HG03571 (cell line): ENCODE measurements around the gene RIMS3.

Source experiments
- ATAC-seq: cut with Tn5 transposase; IDR thresholded peaks from one replicate; pipeline ENCODE4 v1.9.1; 2021; ENCODE audit not compliant: unreplicated experiment

The RIMS3 gene

DNA sequence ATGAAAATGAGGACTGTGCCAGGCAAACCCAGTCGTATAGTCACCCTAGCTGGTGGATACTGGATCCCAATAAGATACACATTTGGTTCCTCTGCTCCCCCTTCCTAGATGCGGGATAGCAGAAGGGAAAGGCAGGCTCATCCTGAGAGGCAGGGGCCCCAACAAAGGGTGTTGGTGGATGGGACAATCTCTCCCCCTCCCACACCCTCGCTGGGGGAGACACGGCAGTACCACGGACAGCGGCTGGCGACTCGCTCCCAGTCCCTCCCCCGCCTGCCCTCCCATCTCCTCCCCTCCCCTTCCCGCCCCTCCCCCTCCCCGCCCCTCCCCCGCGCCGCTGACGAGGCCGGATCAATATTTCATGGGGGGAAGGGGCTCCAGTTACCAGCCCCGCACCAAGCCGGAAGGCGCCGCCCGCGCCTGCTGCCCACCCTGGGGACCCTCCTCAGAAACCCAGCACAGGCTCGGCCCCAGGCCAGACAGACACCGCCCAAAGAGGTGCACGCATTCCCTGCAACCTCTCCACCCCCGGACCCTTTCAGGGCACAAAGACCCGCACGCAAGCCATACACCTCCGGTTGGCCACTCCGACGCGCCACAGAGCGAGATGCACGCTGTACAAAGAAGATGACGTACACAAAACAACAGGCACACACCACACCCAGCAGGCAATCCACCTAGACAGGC lies 11.5 kb downstream of the RIMS3 start:
- ATAC-seq: no peak

DNA sequence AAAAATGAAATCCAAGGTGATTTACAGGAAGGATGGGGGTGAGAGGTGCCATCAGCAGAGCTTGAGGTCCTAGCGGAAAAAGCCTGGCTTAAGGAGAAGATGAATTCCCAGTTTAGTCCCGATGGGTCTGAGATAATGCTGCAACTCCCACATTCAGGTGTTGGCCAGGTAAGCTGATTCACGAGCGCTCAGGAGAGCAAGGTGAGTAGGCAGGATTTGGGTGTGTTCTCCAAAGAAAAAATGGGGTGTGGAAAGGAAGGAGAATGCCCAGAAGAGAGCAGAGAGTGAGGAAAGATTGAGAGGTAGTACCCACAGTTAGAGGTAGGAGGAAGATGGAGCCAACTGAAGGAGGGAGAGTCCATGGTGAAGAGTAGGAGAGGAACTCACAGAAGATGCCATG lies 12.5 kb downstream of the RIMS3 start:
- ATAC-seq: no peak

DNA sequence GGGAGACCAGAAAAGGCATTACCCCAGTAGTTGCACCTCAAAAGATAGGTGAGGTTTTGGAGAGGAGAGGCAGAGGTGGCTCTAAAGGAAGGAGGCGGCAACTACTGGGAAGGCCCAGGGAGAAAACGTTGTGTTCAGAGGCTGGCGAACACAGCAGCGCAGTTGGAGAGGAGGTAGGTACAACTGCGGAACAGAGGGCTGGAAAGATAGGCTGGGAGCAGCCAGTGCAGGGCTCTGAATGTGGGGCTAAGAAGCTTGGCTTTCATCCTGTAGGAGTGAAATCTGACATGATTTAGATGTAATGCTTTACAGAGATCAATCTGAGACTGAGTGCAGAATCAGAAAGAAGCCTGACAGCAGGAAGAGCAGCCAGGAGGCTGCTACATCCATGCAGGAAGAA lies 13.0 kb downstream of the RIMS3 start:
- no peak for ATAC-seq

DNA sequence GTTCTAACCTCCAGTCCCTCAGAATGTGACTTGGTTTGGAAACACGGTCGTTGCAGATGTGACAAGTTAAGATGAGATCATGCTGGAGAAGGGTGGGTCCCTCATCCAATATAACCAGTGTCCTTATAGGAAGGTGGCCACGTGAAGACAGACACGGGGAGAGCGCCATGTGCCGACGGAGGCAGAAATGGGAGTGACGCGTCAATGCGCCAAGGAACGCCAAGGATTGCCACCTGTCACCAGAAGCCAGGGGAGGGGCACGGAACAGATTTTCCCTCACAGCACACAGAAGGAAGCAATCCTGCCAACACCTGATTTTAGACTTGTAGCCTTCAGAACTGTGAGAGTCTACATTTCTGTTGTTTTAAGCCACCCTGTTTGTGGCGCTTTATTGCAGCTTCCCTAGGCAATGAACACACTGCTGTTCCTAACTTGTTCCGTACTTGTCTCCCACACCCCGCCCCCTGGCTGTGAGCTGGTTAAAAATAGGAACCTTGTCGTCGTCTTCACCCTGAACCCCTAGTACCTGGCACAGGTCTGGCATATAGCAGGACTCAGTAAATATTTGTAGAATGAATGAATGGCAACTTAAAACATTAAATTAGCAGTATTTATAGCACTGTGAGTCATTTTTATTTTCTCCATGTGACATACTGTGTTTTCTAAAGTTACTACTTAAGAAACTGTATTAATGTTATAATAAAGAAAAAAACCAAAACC lies 14.2 kb downstream of the RIMS3 start:
- no peak for ATAC-seq

DNA sequence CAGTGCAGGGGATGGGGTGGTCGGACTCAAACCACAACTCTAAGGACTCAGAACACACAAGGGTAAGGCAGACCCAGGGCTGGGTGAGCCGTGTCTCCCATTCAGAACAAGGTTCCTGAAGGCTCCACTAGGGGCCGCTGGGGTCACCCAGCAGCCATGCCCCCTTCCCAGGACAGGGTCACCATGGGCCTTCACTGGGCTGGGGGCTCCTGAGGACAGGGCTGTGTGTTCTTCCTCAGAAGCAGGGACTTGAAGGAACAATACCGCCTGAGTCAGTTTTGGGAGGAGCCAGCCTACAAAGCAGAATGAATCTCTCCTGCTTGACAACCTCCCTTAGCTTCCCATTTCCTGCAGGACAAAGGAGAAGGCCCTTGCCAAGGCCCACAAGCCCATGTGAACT lies 15.4 kb downstream of the RIMS3 start:
- ATAC-seq: no peak

DNA sequence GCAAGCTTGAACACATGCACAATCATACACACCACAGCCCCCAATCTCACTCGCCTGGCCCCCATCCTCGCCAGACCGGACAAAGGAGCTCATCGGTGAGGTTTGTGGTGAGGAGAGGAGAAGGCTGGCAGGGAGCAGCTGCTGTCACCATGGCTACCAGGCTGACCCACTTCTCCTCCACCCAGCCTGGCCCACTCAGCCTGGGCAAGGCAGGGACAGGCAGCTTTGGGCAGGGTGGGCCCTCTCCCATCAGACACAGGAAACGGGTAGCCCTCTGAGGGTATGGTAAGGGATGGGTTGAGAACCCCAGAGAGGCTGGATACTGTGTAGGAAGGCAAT lies 15.9 kb downstream of the RIMS3 start:
- ATAC-seq: no peak

DNA sequence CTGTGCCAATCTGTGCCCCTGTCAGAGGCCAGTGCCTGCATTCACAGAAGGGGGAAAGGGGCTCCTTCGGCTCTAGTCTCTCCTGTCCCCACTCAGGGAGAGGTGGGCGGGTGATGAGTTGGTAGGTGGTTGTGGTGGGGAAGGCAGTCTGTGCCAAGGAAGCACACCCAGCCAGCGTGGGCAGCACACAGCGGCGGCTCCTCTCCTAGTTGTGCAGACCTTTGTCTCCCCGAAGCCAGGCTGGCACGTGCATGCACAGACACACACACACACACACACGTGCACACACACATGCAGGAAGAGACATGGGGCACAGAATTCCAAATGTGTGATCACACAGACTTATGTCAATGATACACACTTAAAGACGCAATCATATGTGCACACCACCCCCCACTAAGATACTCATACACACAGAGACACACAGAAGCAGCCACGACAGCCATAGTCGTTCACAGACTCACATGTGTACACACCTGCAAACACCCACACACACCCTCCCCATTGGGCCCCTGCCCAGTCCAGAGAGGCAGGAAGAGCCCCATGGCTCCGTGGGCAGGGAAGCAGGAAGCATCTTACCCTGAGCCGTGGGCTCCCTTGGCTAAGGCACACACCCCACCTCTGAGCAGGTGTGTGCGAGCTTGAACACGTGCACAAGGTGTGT lies 16.4 kb downstream of the RIMS3 start:
- ATAC-seq: no peak

DNA sequence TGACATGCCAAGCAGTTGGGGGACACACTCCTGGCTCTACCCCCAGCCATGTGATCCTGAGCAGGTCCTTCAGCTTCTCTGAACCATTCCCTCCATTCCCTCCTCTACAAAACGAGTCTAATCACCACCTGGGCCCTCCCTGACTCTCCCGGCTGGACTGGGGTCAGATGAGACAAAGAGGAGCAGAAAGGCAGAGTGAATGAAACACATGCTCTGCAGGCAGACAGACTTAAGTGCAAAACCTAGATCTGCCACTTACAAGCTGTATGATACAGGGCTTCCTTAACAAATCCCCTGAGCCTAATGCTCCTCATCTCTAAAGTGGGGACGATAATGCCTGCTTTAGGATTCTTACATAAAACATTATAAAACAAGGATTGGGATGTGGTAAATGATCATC lies 17.3 kb downstream of the RIMS3 start:
- no peak for ATAC-seq

DNA sequence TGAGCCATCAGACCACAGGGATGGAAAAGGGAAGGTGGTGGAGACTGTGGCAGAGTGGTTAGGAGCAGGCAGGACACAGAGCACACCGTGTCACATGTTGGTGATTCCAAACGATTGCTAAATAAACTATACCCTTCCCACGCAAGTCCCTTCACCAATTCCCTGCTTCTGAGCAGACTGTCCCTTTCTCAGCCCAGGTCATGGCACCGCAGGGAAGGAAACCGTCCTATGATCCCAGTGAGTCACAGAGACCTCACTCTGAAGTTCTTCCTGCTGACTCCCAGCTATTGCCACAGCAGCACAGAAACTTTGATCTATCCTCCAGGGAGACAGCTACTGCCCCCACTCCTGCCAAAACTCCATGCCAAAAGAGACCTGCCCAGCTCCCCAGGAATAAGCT lies 19.2 kb downstream of the RIMS3 start:
- no peak for ATAC-seq

DNA sequence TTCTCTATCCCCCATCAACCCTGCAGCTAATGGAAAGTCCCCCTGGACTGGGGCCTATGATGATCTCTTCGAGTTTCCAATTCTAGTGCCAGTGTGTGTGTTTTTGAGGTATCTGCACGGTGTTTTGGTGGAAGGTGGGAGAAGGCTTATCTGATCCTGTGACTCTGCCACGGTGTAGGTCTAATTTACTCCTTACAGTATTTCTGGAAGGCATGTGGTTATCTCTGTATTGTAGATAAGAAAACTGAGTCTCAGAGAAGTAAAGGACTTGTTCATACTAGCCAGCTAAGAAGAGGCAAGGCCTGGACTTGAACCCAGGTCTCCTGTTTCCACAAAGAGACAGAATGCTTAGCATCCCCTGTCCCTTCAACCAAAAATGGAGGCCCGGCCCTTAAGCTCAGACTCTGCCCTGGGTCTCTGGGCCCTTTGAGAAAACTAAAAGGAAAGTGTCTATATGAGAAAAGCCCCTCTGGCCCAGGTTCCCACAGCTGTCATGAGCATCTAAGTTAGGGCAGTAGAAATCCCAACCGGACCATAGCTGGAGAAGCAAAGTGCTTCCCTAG lies 20.3 kb downstream of the RIMS3 start:
- no peak for ATAC-seq

DNA sequence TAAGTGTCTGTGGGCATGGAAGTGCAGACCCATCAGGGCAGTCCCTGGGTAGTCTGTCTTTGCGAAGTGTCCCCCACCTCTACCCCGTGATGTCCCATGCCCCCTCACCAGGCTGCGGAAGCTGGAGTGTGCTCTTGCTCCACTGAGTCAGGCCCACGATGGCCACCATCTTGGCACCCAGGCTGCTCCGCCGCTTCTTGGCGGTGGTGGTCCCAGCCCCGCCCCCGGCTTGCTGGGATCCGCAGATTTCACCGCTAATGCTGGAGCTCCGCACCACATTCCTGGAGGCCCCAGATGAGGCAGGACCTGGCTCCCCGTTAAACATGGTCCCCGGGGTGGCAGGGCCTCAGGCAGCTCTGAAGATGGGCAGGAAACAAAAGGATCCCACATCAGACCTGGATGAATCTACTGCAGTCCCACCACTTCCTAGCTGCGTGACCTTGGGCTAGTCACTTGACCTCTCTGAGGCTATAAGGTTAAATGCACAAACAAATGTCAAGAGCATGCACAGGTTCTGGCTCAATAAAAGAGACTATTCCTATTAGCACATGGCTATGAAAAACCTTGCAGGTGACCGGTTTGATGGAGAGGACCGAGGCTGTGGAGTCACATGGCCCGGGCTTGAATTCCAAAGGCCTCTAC lies 23.8 kb downstream of the RIMS3 start:
- ATAC-seq: no peak

DNA sequence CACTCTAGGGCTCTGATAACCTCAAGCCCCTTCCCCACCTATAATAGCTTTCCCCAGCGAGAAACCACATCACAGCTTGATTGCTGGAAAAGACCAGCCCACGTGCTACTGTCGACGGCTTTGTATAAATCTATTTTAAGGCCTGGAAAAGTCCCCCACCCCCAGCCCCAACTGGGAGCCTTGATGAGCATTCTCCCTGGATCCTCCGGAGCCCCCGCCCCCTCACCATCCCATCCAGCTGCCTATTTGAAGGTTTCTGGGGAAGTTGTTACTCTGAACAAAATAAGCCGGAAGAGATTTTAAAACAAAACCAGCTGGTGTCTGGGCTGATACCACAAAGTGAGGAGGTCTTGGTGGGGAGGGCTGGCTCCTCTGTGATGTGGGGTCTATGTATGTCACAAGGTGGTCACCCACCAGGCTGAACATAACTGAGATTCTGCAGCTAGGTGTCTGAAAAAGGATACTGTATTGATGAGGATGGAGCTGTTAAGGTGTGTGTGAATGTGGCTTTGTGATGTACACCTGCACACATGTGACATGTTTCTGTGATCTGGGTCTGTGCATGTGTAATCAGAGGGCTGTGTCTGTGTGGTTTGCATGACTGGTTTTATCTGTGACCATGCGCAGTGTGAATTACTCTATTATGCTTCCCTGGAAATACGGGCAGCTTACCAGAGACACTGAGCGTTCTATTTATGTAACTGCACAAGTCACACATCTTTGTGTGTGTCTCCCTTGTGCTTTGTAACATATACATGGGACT lies 25.0 kb downstream of the RIMS3 start:
- no peak for ATAC-seq

DNA sequence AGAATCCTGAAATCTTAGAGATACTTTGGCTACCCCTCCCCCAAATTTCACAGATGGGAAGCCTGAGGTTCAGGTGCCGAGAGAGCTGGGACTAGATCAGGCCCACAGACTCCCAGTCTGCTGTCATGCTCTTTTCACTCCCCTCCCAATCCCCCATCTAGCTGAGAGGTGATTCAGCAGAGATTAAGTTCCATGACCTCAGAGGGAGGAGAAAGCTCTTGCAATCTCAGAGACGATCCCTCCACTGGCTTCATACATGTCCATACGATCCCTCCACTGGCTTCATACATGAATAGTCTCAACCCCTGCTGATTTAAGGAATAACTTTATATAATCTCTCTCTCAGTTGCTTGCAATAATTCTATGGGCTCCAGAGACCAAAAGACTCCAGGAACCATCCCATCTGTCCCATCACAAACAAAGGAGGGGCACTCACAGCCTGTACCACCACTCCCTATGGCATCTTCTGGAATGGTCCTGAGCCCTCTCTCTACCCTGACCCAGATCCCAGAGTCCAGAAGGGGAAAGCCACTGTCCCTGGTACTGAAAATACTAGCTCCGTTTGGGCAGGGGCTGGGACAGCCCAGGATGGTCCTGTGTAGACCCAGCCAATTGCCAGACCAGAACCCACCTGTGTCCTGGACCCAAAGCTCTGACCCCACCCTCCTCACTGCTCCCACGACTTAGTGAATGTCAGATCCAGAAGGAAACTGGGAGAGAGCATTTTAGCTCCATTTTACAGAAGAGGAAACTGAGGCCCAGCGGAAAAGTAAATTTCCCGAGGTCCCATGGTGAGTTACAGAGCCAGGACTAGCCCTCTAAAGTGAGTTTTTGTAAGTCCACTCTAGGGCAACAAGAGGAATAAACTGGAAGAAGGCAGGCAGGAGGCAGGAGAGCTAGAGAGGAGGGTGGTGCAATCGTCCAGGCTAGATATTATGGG lies 27.1 kb downstream of the RIMS3 start:
- no peak for ATAC-seq

DNA sequence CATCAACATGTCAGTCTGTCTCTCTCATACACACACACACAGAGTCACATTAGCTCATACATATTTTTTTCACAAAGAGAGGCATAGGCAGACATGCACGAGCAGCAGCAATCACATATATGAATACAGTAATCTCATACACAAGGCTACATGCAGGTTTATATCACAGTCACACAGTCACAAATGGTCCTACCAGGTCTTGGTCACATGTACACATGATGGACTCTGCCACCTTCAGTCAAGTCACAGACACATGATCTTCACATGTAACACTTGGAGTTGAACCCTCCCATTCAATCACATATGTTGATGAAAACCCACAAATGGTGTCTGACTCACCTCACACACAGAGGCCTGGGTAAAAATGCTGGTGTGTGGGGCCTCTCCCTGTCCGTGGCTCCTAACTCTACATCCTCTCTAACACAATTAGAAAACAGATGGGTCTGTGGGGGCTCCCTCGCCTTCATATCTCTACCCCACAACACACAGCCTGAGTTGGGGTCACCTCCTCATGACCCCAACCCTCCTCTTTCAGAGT lies 27.9 kb downstream of the RIMS3 start:
- no peak for ATAC-seq

DNA sequence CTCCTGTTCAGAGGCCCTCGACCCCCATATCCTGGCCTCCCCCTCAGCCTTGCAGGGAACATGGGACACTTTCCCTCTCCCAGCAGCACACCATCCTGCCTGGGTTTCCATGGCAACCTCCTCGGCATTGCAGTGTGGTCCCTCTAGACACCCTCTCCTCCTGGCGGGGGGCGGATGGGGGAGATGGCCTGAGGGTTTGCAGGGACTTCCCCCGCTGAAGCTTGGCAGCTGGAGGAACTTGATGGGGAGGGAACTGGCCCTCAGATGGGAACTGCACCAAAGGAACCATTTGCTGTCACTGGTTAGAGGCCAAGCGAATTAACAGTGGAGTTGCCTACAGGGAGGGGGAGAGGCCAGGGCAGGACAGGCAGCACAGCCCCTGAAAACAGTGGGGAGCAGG lies 28.7 kb downstream of the RIMS3 start:
- ATAC-seq: no peak

DNA sequence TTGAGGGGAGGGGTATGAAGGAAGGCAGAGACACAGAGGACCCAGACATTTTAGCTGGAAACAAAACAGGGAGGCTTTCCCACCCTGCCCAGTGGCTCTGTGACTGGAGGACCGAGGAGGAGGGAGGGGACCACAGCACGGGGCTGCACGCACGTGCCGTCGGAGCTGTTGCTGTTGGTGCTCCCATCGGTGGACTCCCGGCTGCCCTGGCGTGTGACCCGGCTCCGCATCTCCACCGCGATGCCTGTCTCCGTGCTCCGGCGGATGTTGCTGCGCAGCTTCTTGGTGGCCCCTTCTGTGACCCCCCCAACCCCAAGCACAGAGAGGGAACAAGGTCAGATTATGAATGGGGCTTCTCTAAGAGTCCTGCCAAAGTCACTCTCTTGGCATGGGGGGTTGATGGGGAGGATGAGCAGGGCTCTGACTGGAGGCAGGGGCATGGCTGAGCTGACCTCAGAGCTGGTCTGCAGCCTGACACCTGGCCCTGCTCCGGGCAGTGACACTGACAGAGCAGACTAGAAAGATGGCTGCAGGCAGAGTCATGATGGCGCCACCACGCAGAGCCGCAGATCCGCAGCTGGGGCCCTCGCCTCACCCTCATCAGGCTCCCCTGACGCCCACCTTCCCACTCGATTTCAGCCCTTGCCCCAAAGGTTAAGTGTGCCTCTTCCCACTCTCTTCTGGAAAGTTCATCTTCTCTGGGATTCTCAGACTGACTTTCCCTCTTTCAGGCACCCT lies 29.6 kb downstream of the RIMS3 start:
- no peak for ATAC-seq

DNA sequence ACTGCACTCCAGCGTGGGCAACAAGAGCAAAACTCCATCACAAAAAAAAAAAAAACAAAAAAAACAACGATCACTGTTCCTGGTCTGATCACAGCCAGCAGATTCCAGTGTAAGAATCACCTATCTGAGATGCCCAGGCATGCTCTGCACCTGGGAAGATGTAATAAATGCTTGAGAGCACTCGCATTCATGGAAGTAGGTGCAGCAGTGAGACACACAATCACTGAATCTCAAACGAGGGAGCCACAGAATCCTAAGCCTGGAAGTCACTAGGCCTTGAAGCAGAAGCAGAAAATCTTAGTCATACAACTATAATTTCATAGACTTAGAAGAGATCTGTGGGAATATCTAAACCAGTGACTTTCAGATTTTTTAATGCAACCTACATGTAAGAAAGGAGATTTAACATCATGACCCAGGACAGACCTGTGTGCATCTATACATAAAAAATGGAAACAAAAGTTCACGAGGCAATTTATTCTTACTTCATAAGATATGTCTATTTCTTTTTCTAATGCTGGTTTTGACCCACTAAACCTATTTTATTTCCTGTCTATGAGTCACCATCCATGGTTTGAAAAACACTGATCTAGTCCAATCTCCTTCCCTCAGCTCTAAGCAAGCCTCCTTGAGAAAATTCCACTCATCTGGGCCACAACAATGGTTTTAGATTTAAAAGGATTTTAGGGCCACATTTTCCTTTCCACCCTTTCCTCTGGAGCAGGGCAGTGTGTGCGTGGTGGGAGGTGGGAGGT lies 30.4 kb downstream of the RIMS3 start:
- no peak for ATAC-seq

DNA sequence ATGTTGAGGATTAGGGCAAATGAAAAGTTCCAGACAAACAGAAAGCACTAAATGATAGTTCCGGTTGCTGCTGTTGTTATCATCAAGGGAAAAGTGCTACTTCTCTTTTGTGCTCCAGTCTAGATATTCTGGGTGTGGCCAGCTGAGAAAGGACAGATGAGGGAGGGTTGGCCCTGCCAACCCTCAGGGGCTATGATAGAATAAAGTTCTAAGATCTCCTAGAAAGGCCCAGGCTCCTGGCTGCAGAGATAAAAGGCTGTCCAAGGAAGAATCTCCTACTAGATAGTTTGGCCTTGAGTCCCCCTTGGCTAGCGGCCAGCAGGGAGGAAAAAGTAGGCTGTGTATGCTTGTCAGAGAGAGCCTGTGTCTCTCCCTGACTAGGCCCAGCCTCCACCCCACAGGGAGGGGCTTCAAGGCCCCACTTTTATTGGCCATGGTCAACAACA lies 31.5 kb downstream of the RIMS3 start:
- no peak for ATAC-seq
